ENCODE data around the gene SKAP2.

- TF ChIP-seq CTCF (IDR thresholded peaks at IDR 0.05; ENCODE audit: borderline replicate concordance, extremely low read depth, low read length, poor library complexity, severe bottlenecking) (no peak), EZH2 (IDR thresholded peaks at IDR 0.05; ENCODE audit: borderline replicate concordance, low read depth, low read length, severe bottlenecking) (no peak)
Measured at GRCh38 chr7:26663874-26664273, 200.5 kb downstream of the SKAP2 start.
